DND-41 (cell line): ENCODE results near the gene SERTAD4.

Source experiments
- ATAC-seq: fragments of 200-7000 bp; cut with Tn5 transposase; 3 replicates; pipeline ENCODE4 v1.9.1; 2021; ENCODE audit warnings: low read depth; ENCODE audit not compliant: insufficient read depth
- DNase-seq: peaks from one replicate; pipeline ENCODE4 v3.0.0-alpha.2; 2020
- H2AFZ ChIP-seq: 2 replicates; pipeline ENCODE4 v1.6.0; 2012; ENCODE audit warnings: low read depth, low read length
- H3K27ac ChIP-seq: 2 replicates; pipeline ENCODE4 v1.5.1; 2012; ENCODE audit warnings: low read length, inconsistent platforms
- H3K27me3 ChIP-seq: fragments of 200-600 bp; sonication (generic); 2 replicates; pipeline ENCODE4 v1.6.0; 2012; ENCODE audit warnings: low read length, mild to moderate bottlenecking, inconsistent platforms; ENCODE audit not compliant: insufficient read depth, poor library complexity
- H3K36me3 ChIP-seq: 2 replicates; pipeline ENCODE4 v1.5.1; 2012; ENCODE audit warnings: low read length, inconsistent platforms; ENCODE audit not compliant: insufficient read depth
- H3K4me1 ChIP-seq: 2 replicates; pipeline ENCODE4 v1.5.1; 2012; ENCODE audit warnings: mild to moderate bottlenecking, low read length; ENCODE audit not compliant: insufficient read depth
- H3K4me2 ChIP-seq: 2 replicates; pipeline ENCODE4 v1.6.0; 2012; ENCODE audit warnings: mild to moderate bottlenecking, moderate library complexity, low read length, inconsistent platforms; ENCODE audit not compliant: insufficient read depth
- H3K4me3 ChIP-seq, 2 experiments: fragments of 200-600 bp in 1 of 2; shearing (Covaris generic) in 1 of 2; 2 replicates each; pipeline ENCODE4 v1.5.1; 2012 to 2016; ENCODE audit warnings: inconsistent platforms in 2 of 2, low read length in 2 of 2, mild to moderate bottlenecking in 2 of 2, low read depth in 1 of 2, moderate library complexity in 1 of 2
- H3K79me2 ChIP-seq: 2 replicates; pipeline ENCODE4 v1.6.0; 2012; ENCODE audit warnings: low read length, inconsistent platforms; ENCODE audit not compliant: insufficient read depth
- H3K9ac ChIP-seq: 2 replicates; pipeline ENCODE4 v1.6.0; 2012; ENCODE audit warnings: low read depth, mild to moderate bottlenecking, inconsistent platforms, low read length, moderate library complexity
- H3K9me3 ChIP-seq: 2 replicates; pipeline ENCODE4 v1.5.1; 2012; ENCODE audit warnings: low read length, moderate library complexity, mild to moderate bottlenecking, inconsistent platforms; ENCODE audit not compliant: insufficient read depth, severe bottlenecking
- H4K20me1 ChIP-seq: 2 replicates; pipeline ENCODE4 v1.6.0; 2012; ENCODE audit warnings: low read length; ENCODE audit not compliant: insufficient read depth
- CTCF ChIP-seq: IDR thresholded peaks from 2 replicates; pipeline ENCODE4 v1.5.1; 2012; ENCODE audit warnings: borderline replicate concordance, low read length, moderate library complexity, mild to moderate bottlenecking; ENCODE audit not compliant: poor library complexity, severe bottlenecking; ENCODE audit errors: extremely low read depth
- EZH2 ChIP-seq: IDR thresholded peaks from 3 replicates; pipeline ENCODE4 v1.6.1; 2012; ENCODE audit warnings: borderline replicate concordance, low read depth, mild to moderate bottlenecking, moderate library complexity, low read length, inconsistent platforms; ENCODE audit not compliant: severe bottlenecking

Gene SERTAD4

GRCh38 chr1:210214573-210215409 is 17.8 kb upstream of the SERTAD4 start:
- H3K4me2 ChIP-seq, result no peak overlapping the region
- H3K36me3 ChIP-seq, result no peaks in the 10 kb centered on the region
- no peak for TF ChIP-seq CTCF
- TF ChIP-seq EZH2, result no peak
- H3K4me3 ChIP-seq, result no peak overlapping the region
- H4K20me1 ChIP-seq, result no peaks in the 10 kb centered on the region
- DNase-seq (no peak), ATAC-seq (no peak)
- H3K27me3 ChIP-seq, result no peaks in the 10 kb centered on the region
- no peaks in the 10 kb centered on the region for H3K79me2 ChIP-seq
- H3K4me1 ChIP-seq, result no peaks in the 10 kb centered on the region
- H3K9ac ChIP-seq, result no peak overlapping the region
- no peaks in the 10 kb centered on the region for H3K9me3 ChIP-seq
- H2AFZ ChIP-seq, result no peak overlapping the region
- no peak overlapping the region for H3K27ac ChIP-seq

- H3K4me3 ChIP-seq, result no peak overlapping the region
- no peak overlapping the region for H3K9ac ChIP-seq
- H2AFZ ChIP-seq, result no peak overlapping the region
- no peaks in the 10 kb centered on the region for H3K79me2 ChIP-seq
- H3K4me1 ChIP-seq, result no peaks in the 10 kb centered on the region
- TF ChIP-seq CTCF (no peak), EZH2 (no peak)
- H3K27me3 ChIP-seq, result peaks cover 2% of the 10 kb centered on the region
- H3K4me2 ChIP-seq, result no peak overlapping the region
- H3K36me3 ChIP-seq, result no peaks in the 10 kb centered on the region
- DNase-seq (no peak), ATAC-seq (no peak)
- no peak overlapping the region for H3K27ac ChIP-seq
- no peaks in the 10 kb centered on the region for H4K20me1 ChIP-seq
- no peaks in the 10 kb centered on the region for H3K9me3 ChIP-seq
These were observed 15.1 kb upstream of the SERTAD4 start for GRCh38 chr1:210217482-210217881.

GRCh38 chr1:210218047-210218446 is 14.5 kb upstream of the SERTAD4 start:
- ATAC-seq (no peak), DNase-seq (no peak)
- Histone ChIP-seq H3K36me3 (no peaks in the 10 kb centered on the region), H4K20me1 (no peaks in the 10 kb centered on the region), H2AFZ (no peak overlapping the region), H3K4me3 (no peak overlapping the region), H3K79me2 (no peaks in the 10 kb centered on the region), H3K9ac (no peak overlapping the region), H3K27me3 (peaks cover 5% of the 10 kb centered on the region), H3K27ac (no peak overlapping the region), H3K4me2 (no peak overlapping the region), H3K9me3 (no peaks in the 10 kb centered on the region), H3K4me1 (no peaks in the 10 kb centered on the region)
- TF ChIP-seq CTCF, result no peak
- TF ChIP-seq EZH2, result no peak
